Pancreas (tissue), 10 donors: ENCODE results near the gene ARL3. TPM values are rescaled to one million over a fixed set of nuclear protein-coding genes. Genes with fewer than 3 reads are reported as not detected.

ENCODE experiments used
- ATAC-seq, 4 donors: fragments of 200-7000 bp; cut with Tn5 transposase; one replicate each; pipeline versions ENCODE4 v1.8.0 to v1.9.1; 2020; ENCODE audit warnings: mild to moderate bottlenecking in 4 of 4, moderate library complexity in 4 of 4
- DNase-seq, 6 donors: peaks; one replicate each; pipeline ENCODE4 v3.0.0-alpha.2; 2020
- FAIRE-seq: peaks from 2 replicates; lab custom pipeline; 2012; peaks lifted over from hg19 to GRCh38; lab: Jason Lieb, UNC
- H3K27ac ChIP-seq, 4 donors: fragments of 200-600 bp; sonication (generic); 1 replicate in 3 of 4; 2 replicates in 1 of 4; pipeline versions ENCODE4 v1.5.0 to v1.8.0; 2020
- H3K27me3 ChIP-seq, 4 donors: fragments of 200-600 bp; one replicate each; pipeline ENCODE4 v1.8.0; 2021
- H3K36me3 ChIP-seq, 3 donors: fragments of 200-600 bp; sonication (generic) in 1 of 3; one replicate each; pipeline versions ENCODE4 v1.5.0 to v1.8.0; 2020 to 2021
- H3K4me1 ChIP-seq, 3 donors: fragments of 200-600 bp; one replicate each; pipeline ENCODE4 v1.8.0; 2021
- H3K4me3 ChIP-seq, 4 donors: fragments of 200-600 bp; sonication (generic) in 2 of 4; one replicate each; pipeline versions ENCODE4 v1.5.0 to v1.8.0; 2020 to 2021
- H3K9me3 ChIP-seq, 4 donors: fragments of 200-600 bp; one replicate each; pipeline ENCODE4 v1.8.0; 2021
- CTCF ChIP-seq, 4 donors: fragments of 200-600 bp; sonication (generic) in 3 of 4; IDR thresholded peaks; one replicate each; pipeline versions ENCODE4 v1.5.0 to v1.8.0; 2021; ENCODE audit warnings: antibody characterized with exemption in 4 of 4
- WGBS, 2 donors: extraction: QIAGEN DNeasy Blood & Tissue Kit; methylation state at CpG; one replicate each; pipeline ENCODE4 v1.1.7; 2013; 5-methylcytosine and 5-hydroxymethylcytosine counted together
- intact Hi-C, 3 donors: fragments of 100-400 bp; cut with DNase I; formaldehyde crosslinking; loops; one replicate each; pipeline versions ENCODE4 v1.11.1 to v1.14.2; 2022
- polyA plus RNA-seq, 2 donors: library from polyadenylated mRNA; stranded (reverse); fragments of 200-250 nt; gene quantifications; one replicate each; pipeline ENCODE4 v1.2.3, GENCODE V29; 2013
- total RNA-seq, 6 donors: library from RNA; stranded (reverse); fragmentation: NEBNext Ultra II Directional in 4 of 6; extraction: Animal tissue kit (Norgen Biotek cat#: 25700) in 4 of 6; gene quantifications; one replicate each; pipeline versions ENCODE4 v1.2.1 to v1.2.4, GENCODE V29; 2021 to 2023
- donor health status: healthy with polysubstance abuse.
- donor health status: DM: no; HTN: no; CAD: no; lungs with moderate emphysema.
- donor health status: DM: no; HTN: no; CAD: no.
- donor health status: control.
- donor health status: control.
- donor health status: Bipolar disorder and iron deficiency.
- donor health status: DM: yes; HTN: yes; CAD: no.
- donor health status: DM: no; HTN: no; CAD: no.
- donor health status: DM: no; HTN: no; CAD: no.
- donor health status: DM: yes; HTN: yes; CAD: no.

Gene ARL3
- total and polyA plus RNA-seq, 8 donors = 2.4 to 8.0 (median 3.1) TPM

- H3K9me3 ChIP-seq = no peaks in the 10 kb centered on the region
- FAIRE-seq (no peak), DNase-seq (no peak), ATAC-seq (no peak)
- WGBS, 2 donors = 89 to 93% methylated on average over 12 of the region's 12 CpGs
- intact Hi-C loops = no loop called here
- peaks cover 0 to 39% (median 26%) of the 10 kb centered on the region in 3 donors for H3K36me3 ChIP-seq
- H3K4me1 ChIP-seq = peaks cover 42 to 65% (median 53%) of the 10 kb centered on the region in 3 donors
- TF ChIP-seq CTCF (IDR thresholded peaks at IDR 0.05) = no peak
- no peak overlapping the region for H3K4me3 ChIP-seq
- peak overlapping the region in 2 of 4 donors; percentile 55 to 72 for H3K27ac ChIP-seq
- no peaks in the 10 kb centered on the region for H3K27me3 ChIP-seq
These were observed 61.9 kb downstream of the ARL3 start for GRCh38 chr10:102652170-102652916.

- H3K4me3 ChIP-seq = no peak overlapping the region
- no peak for DNase-seq
- H3K27ac ChIP-seq = peak overlapping the region in 2 of 4 donors; percentile 55 to 72
- H3K4me1 ChIP-seq = peaks cover 36 to 59% (median 51%) of the 10 kb centered on the region in 3 donors
- H3K36me3 ChIP-seq = peaks cover 0 to 32% (median 19%) of the 10 kb centered on the region in 3 donors
- no peak for TF ChIP-seq CTCF (IDR thresholded peaks at IDR 0.05)
- H3K9me3 ChIP-seq = no peaks in the 10 kb centered on the region
- ATAC-seq = no peak
- intact Hi-C loops = no loop called here
- WGBS, 2 donors = 82 to 92% methylated on average over 11 of the region's 11 CpGs
- no peak for FAIRE-seq
- H3K27me3 ChIP-seq = no peaks in the 10 kb centered on the region
These were observed 62.6 kb downstream of the ARL3 start for GRCh38 chr10:102651455-102652169.

- Histone ChIP-seq H3K27ac (peak overlapping the region in 3 of 4 donors; percentile 40 to 72 (median 55)), H3K27me3 (no peaks in the 10 kb centered on the region), H3K9me3 (no peaks in the 10 kb centered on the region), H3K4me1 (peaks cover 36 to 59% (median 51%) of the 10 kb centered on the region in 3 donors), H3K4me3 (no peak overlapping the region), H3K36me3 (peaks cover 0 to 24% (median 11%) of the 10 kb centered on the region in 3 donors)
- FAIRE-seq (no peak), ATAC-seq (no peak), DNase-seq (peak in 1 of 6 donors; percentile 44)
- 51 to 70% methylated on average over 11 of the region's 11 CpGs for WGBS, 2 donors
- TF ChIP-seq CTCF (IDR thresholded peaks at IDR 0.05) = no peak
- intact Hi-C loops = no loop called here
These were observed 63.3 kb downstream of the ARL3 start for GRCh38 chr10:102650655-102651454.

- Histone ChIP-seq H3K27me3 (no peaks in the 10 kb centered on the region), H3K4me1 (peaks cover 33 to 58% (median 48%) of the 10 kb centered on the region in 3 donors), H3K36me3 (peaks cover 0 to 16% (median 3%) of the 10 kb centered on the region in 3 donors), H3K9me3 (no peaks in the 10 kb centered on the region), H3K4me3 (peak overlapping the region in 2 of 4 donors; percentile 65 to 89), H3K27ac (peak overlapping the region; percentile 40 to 72 (median 52))
- DNase-seq (peak in 1 of 6 donors; percentile 74), ATAC-seq (no peak), FAIRE-seq (no peak)
- WGBS, 2 donors = 60 to 65% methylated on average over 11 to 12 of the region's 12 CpGs
- intact Hi-C loops = no loop called here
- TF ChIP-seq CTCF (IDR thresholded peaks at IDR 0.05) = no peak
These were observed 64.2 kb downstream of the ARL3 start for GRCh38 chr10:102649797-102650654.
